ENCODE results near the gene WDR72.

DNA sequence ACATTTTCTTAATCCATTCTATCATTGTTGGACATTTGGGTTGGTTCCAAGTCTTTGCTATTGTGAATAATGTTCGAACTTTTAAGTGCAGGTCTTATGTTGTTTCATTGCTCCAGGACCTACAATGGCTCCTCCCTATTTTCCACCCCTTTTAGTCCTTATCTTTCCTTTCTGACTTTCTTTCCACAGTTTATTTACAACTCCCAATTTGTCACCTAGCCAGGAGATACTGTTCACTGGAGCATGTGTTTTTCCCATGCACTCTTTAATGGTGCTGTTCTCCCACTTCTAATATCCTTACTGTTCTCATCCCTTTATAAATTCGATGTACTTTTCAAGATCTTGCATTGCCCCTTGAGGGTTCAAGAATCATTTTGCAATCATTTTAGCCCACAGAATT is 290.0 kb downstream of the WDR72 start:
- TF ChIP-seq POLR2AphosphoS5 (IDR thresholded peaks at IDR 0.05; ENCODE audit: low read depth, low read length) (no peak), TAF1 (IDR thresholded peaks at IDR 0.05; ENCODE audit: borderline replicate concordance, low read depth, low read length) (no peak)
